Measurements from ENCODE around the gene CNMD. TPM values are rescaled to one million over a fixed set of nuclear protein-coding genes. Genes with fewer than 3 reads are reported as not detected.

CNMD gene
- not detected in 2 replicates for total RNA-seq

DNA sequence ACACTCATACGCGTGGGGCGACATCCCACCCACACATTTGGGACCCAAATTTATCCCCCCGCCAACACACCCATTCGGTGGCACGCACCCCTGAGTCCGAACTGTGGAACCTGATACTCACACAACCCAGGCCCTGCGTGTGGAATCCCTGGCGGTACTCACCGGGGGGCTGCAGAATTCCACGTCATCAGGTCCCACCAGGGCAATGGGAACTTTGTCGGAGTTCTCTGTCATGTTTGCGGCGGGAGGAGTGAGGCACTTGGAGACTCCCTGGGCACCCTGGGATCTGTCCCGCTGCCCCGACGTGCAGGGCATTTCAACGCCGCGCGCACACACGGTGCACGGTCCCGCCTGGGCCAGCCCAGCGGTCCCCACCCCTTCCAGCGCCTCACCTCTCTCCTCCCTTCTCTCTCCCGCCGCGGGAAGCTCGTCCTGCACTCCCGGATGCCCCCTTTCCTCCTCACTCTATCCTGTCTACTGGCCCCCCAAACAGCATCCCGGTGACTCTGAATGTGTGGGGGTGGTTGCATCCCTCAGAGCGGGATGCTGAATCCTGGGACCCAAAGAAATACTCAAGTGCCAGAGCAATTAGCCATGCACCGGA lies at the start of gene CNMD:
TSS of gene CNMD (minus strand) at position 353 of the 604 bp plus-strand sequence. CDS start at position 234, 119 bp downstream.

Other genes starting within 250 kb of the CNMD start
- gene HNRNPA1L2, start 97.4 kb downstream of the CNMD start, total RNA-seq: 3.5 and 4.6 TPM in 2 replicates
- 61.1 and 63.5 TPM in 2 replicates for gene SUGT1, start 87.0 kb downstream of the CNMD start, total RNA-seq
- not detected in 2 replicates for gene PCDH8, start 108.8 kb upstream of the CNMD start, total RNA-seq

Data from endothelial cell of coronary artery (primary cell).